PC-9 (cell line): ENCODE measurements around the gene GAS2L1.

Experiments
- CTCF ChIP-seq: fragments of 200-600 bp; sonication (generic); conservative IDR thresholded peaks from 2 replicates; pipeline ENCODE4 v1.6.1; 2017; ENCODE audit warnings: mixed run types, antibody characterized with exemption, mild to moderate bottlenecking, moderate library complexity
- EZH2 ChIP-seq: fragments of 200-600 bp; sonication (generic); IDR thresholded peaks from 2 replicates; pipeline ENCODE4 v1.8.0; 2017; ENCODE audit warnings: antibody characterized with exemption, low read depth

- TF ChIP-seq CTCF: no peak
- no peak for TF ChIP-seq EZH2
Measured at GRCh38 chr22:29260601-29261315, 45.7 kb upstream of the GAS2L1 start.
